GM23338 (cell line): ENCODE data around the gene ATXN7L1. TPM values are rescaled to one million over a fixed set of nuclear protein-coding genes. Genes with fewer than 3 reads are reported as not detected.
A peak's percentile ranks its signal among the peaks of the same experiment; 100 is the strongest.

Experiments
- ATAC-seq: fragments of 200-7000 bp; cut with Tn5 transposase; 3 replicates; pipeline ENCODE4 v1.9.1; 2020
- DNase-seq: peaks from one replicate; pipeline ENCODE4 v3.0.0-alpha.2; 2015; ENCODE audit warnings: low spot score
- H2AFZ ChIP-seq: fragments of 200-600 bp; sonication (generic); 2 replicates; pipeline ENCODE4 v1.8.0; 2016; ENCODE audit warnings: antibody characterized with exemption, mild to moderate bottlenecking, moderate library complexity
- H3F3A ChIP-seq: fragments of 200-600 bp; sonication (generic); replicated peaks from 2 replicates; pipeline ENCODE4 v1.8.0; 2017; ENCODE audit warnings: antibody characterized with exemption, mixed run types, low read depth
- H3K27ac ChIP-seq: fragments of 200-600 bp; sonication (generic); 2 replicates; pipeline ENCODE4 v1.6.1; 2016; ENCODE audit warnings: low read depth
- H3K27me3 ChIP-seq: fragments of 200-600 bp; sonication (generic); 2 replicates; pipeline ENCODE4 v1.8.0; 2016; ENCODE audit warnings: mild to moderate bottlenecking, mixed run types, moderate library complexity; ENCODE audit not compliant: insufficient read depth
- H3K36me3 ChIP-seq: fragments of 200-600 bp; sonication (generic); 2 replicates; pipeline ENCODE4 v1.8.0; 2016; ENCODE audit warnings: mild to moderate bottlenecking; ENCODE audit not compliant: insufficient read depth
- H3K4me1 ChIP-seq: fragments of 200-600 bp; sonication (generic); 2 replicates; pipeline ENCODE4 v1.8.0; 2016; ENCODE audit warnings: mild to moderate bottlenecking, moderate library complexity; ENCODE audit not compliant: insufficient read depth
- H3K4me2 ChIP-seq: fragments of 200-600 bp; sonication (generic); 2 replicates; pipeline ENCODE4 v1.7.1; 2017; ENCODE audit warnings: mixed run types
- H3K4me3 ChIP-seq: fragments of 200-600 bp; sonication (generic); 2 replicates; pipeline ENCODE4 v1.6.1; 2016; ENCODE audit warnings: mixed run types
- H3K79me2 ChIP-seq: fragments of 200-600 bp; sonication (generic); replicated peaks from 2 replicates; pipeline ENCODE4 v1.8.0; 2017; ENCODE audit warnings: mild to moderate bottlenecking; ENCODE audit not compliant: insufficient read depth
- H3K9me2 ChIP-seq: fragments of 200-600 bp; sonication (generic); 2 replicates; pipeline ENCODE4 v1.8.0; 2017; ENCODE audit not compliant: insufficient read depth
- H4K20me1 ChIP-seq: fragments of 200-600 bp; sonication (generic); replicated peaks from 2 replicates; pipeline ENCODE4 v1.8.0; 2017; ENCODE audit warnings: mild to moderate bottlenecking; ENCODE audit not compliant: insufficient read depth
- H3K27ac Mint-ChIP-seq: 2 replicates; pipeline ENCODE4 v1.8.0; 2020; ENCODE audit warnings: inconsistent platforms, mild to moderate bottlenecking, moderate library complexity, mixed read lengths
- H3K27me3 Mint-ChIP-seq: 3 replicates; pipeline ENCODE4 v1.8.0; 2022; ENCODE audit warnings: low read depth, mild to moderate bottlenecking, moderate library complexity, mixed read lengths, inconsistent platforms; ENCODE audit not compliant: insufficient read depth, poor library complexity
- H3K36me3 Mint-ChIP-seq: 3 replicates; pipeline ENCODE4 v1.8.0; 2021; ENCODE audit warnings: low read depth, mild to moderate bottlenecking, inconsistent platforms, moderate library complexity, mixed read lengths
- H3K4me1 Mint-ChIP-seq: 3 replicates; pipeline ENCODE4 v1.8.0; 2020; ENCODE audit warnings: mild to moderate bottlenecking, inconsistent platforms, mixed read lengths
- H3K4me3 Mint-ChIP-seq: 3 replicates; pipeline ENCODE4 v1.8.0; 2021; ENCODE audit warnings: moderate library complexity, mild to moderate bottlenecking, inconsistent platforms, mixed read lengths
- H3K9me3 Mint-ChIP-seq: 3 replicates; pipeline ENCODE4 v1.8.0; 2020; ENCODE audit warnings: moderate library complexity, mild to moderate bottlenecking, inconsistent platforms, mixed read lengths
- CREB1 ChIP-seq: fragments of 250-450 bp; sonication (Bioruptor Pico); IDR thresholded peaks from 2 replicates; pipeline ENCODE4 v1.5.0; 2020; ENCODE audit warnings: low read depth, mild to moderate bottlenecking, moderate library complexity
- ETS1 ChIP-seq: IDR thresholded peaks from 2 replicates; pipeline ENCODE4 v1.6.1; 2016; ENCODE audit warnings: antibody characterized with exemption
- EZH2 ChIP-seq: fragments of 200-600 bp; sonication (generic); IDR thresholded peaks from one replicate; pipeline ENCODE4 v1.8.0; 2017; ENCODE audit warnings: antibody characterized with exemption, mild to moderate bottlenecking, low read depth; ENCODE audit not compliant: unreplicated experiment
- EZH2phosphoT487 ChIP-seq: fragments of 200-600 bp; sonication (generic); IDR thresholded peaks from one replicate; pipeline ENCODE4 v1.8.1; 2018; ENCODE audit warnings: antibody characterized with exemption; ENCODE audit not compliant: unreplicated experiment
- JUNB ChIP-seq: IDR thresholded peaks from one replicate; pipeline ENCODE4 v1.6.1; 2016; ENCODE audit warnings: antibody characterized with exemption; ENCODE audit not compliant: unreplicated experiment
- NANOG ChIP-seq: IDR thresholded peaks from 2 replicates; pipeline ENCODE4 v1.6.1; 2016; ENCODE audit warnings: antibody characterized with exemption, borderline replicate concordance
- POLR2AphosphoS5 ChIP-seq: IDR thresholded peaks from 2 replicates; pipeline ENCODE4 v1.6.1; 2016; ENCODE audit warnings: antibody characterized with exemption, low read depth
- STAT1 ChIP-seq: IDR thresholded peaks from one replicate; pipeline ENCODE4 v1.6.1; 2016; ENCODE audit warnings: antibody characterized with exemption; ENCODE audit not compliant: unreplicated experiment
- ZNF114 ChIP-seq: fragments of 250-450 bp; sonication (Bioruptor Pico); IDR thresholded peaks from 2 replicates; pipeline ENCODE4 v1.5.0; 2020; ENCODE audit warnings: mild to moderate bottlenecking, moderate library complexity
- ZNF331 ChIP-seq: fragments of 250-450 bp; sonication (Bioruptor Pico); IDR thresholded peaks from 2 replicates; pipeline ENCODE4 v1.5.0; 2020; ENCODE audit warnings: low read depth, mild to moderate bottlenecking, moderate library complexity
- ZNF462 ChIP-seq: fragments of 250-450 bp; sonication (Bioruptor Pico); IDR thresholded peaks from 2 replicates; pipeline ENCODE4 v1.5.0; 2020; ENCODE audit warnings: mild to moderate bottlenecking, moderate library complexity
- polyA plus RNA-seq: library from polyadenylated mRNA; unstranded; fragments of >200 nt; fragmentation: Nextera tagmentation; extraction: Ambion mirVana; gene quantifications from 2 replicates; pipeline ENCODE4 v1.2.1, GENCODE V29; 2016
- total RNA-seq: library from RNA; depleted of rRNA; stranded (reverse); fragments of >200 nt; shearing (Covaris generic); gene quantifications from 2 replicates; pipeline ENCODE4 v1.2.3, GENCODE V29; 2014
- TF ChIP-seq, protein P1 (sequence below): IDR thresholded peaks from one replicate; pipeline ENCODE4 v1.6.1; 2018; ENCODE audit warnings: antibody characterized with exemption; ENCODE audit not compliant: unreplicated experiment
- TF ChIP-seq, protein P2 (sequence below), 2 experiments: fragments of 200-600 bp in 1 of 2; sonication (generic) in 1 of 2; conservative IDR thresholded peaks; 2 replicates each; pipeline versions ENCODE4 v1.5.1 to v1.6.1; 2016 to 2017; ENCODE audit warnings: antibody characterized with exemption in 2 of 2, low read depth in 2 of 2, mild to moderate bottlenecking in 2 of 2, moderate library complexity in 1 of 2

Gene ATXN7L1
- total and polyA plus RNA-seq, 2 experiments from 2014 or later, result 22.8 to 29.8 TPM

GRCh38 chr7:105779856-105780780, 96.3 kb downstream of the ATXN7L1 start:
- Histone ChIP-seq H2AFZ (no peak overlapping the region), H3K4me2 (no peak overlapping the region), H3K27me3 (no peaks in the 10 kb centered on the region), H3F3A (no peaks in the 10 kb centered on the region), H3K36me3 (no peaks in the 10 kb centered on the region), H3K79me2 (no peaks in the 10 kb centered on the region; the same call in 1 of the 2 replicates), H4K20me1 (no peaks in the 10 kb centered on the region; the same call in 1 of the 2 replicates), H3K4me3 (no peak overlapping the region), H3K4me1 (peaks cover 20% of the 10 kb centered on the region), H3K27ac (no peak overlapping the region), H3K9me2 (no peaks in the 10 kb centered on the region)
- no peak overlapping the region for H3K4me3 Mint-ChIP-seq
- TF ChIP-seq ZNF462 (no peak), ZNF114 (no peak), EZH2phosphoT487 (no peak), ZNF331 (CRISPR knock-in tag) (no peak), NANOG (no peak), JUNB (no peak), ETS1 (no peak), EZH2 (no peak), POLR2AphosphoS5 (no peak), CREB1 (no peak), STAT1 (no peak)
- TF ChIP-seq, protein P1, sequence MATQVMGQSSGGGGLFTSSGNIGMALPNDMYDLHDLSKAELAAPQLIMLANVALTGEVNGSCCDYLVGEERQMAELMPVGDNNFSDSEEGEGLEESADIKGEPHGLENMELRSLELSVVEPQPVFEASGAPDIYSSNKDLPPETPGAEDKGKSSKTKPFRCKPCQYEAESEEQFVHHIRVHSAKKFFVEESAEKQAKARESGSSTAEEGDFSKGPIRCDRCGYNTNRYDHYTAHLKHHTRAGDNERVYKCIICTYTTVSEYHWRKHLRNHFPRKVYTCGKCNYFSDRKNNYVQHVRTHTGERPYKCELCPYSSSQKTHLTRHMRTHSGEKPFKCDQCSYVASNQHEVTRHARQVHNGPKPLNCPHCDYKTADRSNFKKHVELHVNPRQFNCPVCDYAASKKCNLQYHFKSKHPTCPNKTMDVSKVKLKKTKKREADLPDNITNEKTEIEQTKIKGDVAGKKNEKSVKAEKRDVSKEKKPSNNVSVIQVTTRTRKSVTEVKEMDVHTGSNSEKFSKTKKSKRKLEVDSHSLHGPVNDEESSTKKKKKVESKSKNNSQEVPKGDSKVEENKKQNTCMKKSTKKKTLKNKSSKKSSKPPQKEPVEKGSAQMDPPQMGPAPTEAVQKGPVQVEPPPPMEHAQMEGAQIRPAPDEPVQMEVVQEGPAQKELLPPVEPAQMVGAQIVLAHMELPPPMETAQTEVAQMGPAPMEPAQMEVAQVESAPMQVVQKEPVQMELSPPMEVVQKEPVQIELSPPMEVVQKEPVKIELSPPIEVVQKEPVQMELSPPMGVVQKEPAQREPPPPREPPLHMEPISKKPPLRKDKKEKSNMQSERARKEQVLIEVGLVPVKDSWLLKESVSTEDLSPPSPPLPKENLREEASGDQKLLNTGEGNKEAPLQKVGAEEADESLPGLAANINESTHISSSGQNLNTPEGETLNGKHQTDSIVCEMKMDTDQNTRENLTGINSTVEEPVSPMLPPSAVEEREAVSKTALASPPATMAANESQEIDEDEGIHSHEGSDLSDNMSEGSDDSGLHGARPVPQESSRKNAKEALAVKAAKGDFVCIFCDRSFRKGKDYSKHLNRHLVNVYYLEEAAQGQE, result no peak
- TF ChIP-seq, protein P2, sequence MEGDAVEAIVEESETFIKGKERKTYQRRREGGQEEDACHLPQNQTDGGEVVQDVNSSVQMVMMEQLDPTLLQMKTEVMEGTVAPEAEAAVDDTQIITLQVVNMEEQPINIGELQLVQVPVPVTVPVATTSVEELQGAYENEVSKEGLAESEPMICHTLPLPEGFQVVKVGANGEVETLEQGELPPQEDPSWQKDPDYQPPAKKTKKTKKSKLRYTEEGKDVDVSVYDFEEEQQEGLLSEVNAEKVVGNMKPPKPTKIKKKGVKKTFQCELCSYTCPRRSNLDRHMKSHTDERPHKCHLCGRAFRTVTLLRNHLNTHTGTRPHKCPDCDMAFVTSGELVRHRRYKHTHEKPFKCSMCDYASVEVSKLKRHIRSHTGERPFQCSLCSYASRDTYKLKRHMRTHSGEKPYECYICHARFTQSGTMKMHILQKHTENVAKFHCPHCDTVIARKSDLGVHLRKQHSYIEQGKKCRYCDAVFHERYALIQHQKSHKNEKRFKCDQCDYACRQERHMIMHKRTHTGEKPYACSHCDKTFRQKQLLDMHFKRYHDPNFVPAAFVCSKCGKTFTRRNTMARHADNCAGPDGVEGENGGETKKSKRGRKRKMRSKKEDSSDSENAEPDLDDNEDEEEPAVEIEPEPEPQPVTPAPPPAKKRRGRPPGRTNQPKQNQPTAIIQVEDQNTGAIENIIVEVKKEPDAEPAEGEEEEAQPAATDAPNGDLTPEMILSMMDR (conservative IDR thresholded peaks at IDR 0.05; ENCODE audit: low read depth in 2 of 2), result no peak
- peaks cover 32% of the 10 kb centered on the region for H3K4me1 Mint-ChIP-seq
- H3K9me3 Mint-ChIP-seq, result no peaks in the 10 kb centered on the region
- H3K27ac Mint-ChIP-seq, result peak overlapping the region; percentile 69; the same call in 1 of the 2 replicates
- H3K27me3 Mint-ChIP-seq, result peaks cover 9% of the 10 kb centered on the region
- peaks cover 3% of the 10 kb centered on the region; the same call in 1 of the 3 replicates for H3K36me3 Mint-ChIP-seq
- ATAC-seq, result no peak
- DNase-seq, result no peak
